Thyroid gland (tissue), 4 donors: ENCODE data around the gene ADRA1B.

Experiments
- CTCF ChIP-seq, 6 experiments: fragments of 200-600 bp in 3 of 6; fragments of 450-650 bp in 3 of 6; sonication (generic) in 3 of 6; IDR thresholded peaks; one replicate each; pipeline ENCODE4 v1.5.1; 2016 to 2019; ENCODE audit warnings: antibody characterized with exemption in 6 of 6, mild to moderate bottlenecking in 2 of 6, inconsistent platforms in 1 of 6, moderate library complexity in 1 of 6
- POLR2A ChIP-seq, 2 donors: fragments of 450-650 bp; IDR thresholded peaks; one replicate each; pipeline ENCODE4 v1.6.1; 2017; ENCODE audit warnings: antibody characterized with exemption in 2 of 2, mild to moderate bottlenecking in 2 of 2, moderate library complexity in 1 of 2

GRCh38 chr5:159910843-159911229, 5.4 kb upstream of the ADRA1B start:
- TF ChIP-seq CTCF (IDR thresholded peaks at IDR 0.05) (no peak), POLR2A (IDR thresholded peaks at IDR 0.05) (no peak)
